H9 (cell line): ENCODE data around the gene MSI1. TPM values are rescaled to one million over a fixed set of nuclear protein-coding genes. Genes with fewer than 3 reads are reported as not detected.
"Not testable (repeated sequence)": the region's sequence is repeated elsewhere in the genome, so short reads cannot be mapped to it uniquely, and the experiment has no call there.

ENCODE experiments used
- DNase-seq: peaks from one replicate; pipeline ENCODE4 v3.0.0-alpha.2; 2017
- H2AFZ ChIP-seq: one replicate; pipeline ENCODE4 v1.6.1; 2013; ENCODE audit warnings: mild to moderate bottlenecking, low read length, control low read depth, moderate library complexity
- H2AK5ac ChIP-seq: 2 replicates; pipeline ENCODE4 v1.6.1; 2013; ENCODE audit warnings: low read length, control low read depth, mixed read lengths; ENCODE audit not compliant: insufficient read length
- H2BK120ac ChIP-seq: one replicate; pipeline ENCODE4 v1.6.1; 2013; ENCODE audit warnings: low read depth, mild to moderate bottlenecking, low read length, control low read depth, inconsistent platforms; ENCODE audit not compliant: poor library complexity, severe bottlenecking
- H2BK12ac ChIP-seq: 2 replicates; pipeline ENCODE4 v1.6.1; 2013; ENCODE audit warnings: low read length, control low read depth, mixed read lengths, low read depth; ENCODE audit not compliant: insufficient read length
- H2BK15ac ChIP-seq: 2 replicates; pipeline ENCODE4 v1.6.1; 2013; ENCODE audit warnings: low read depth, low read length, control low read depth
- H2BK20ac ChIP-seq: one replicate; pipeline ENCODE4 v1.6.1; 2013; ENCODE audit warnings: low read depth, mild to moderate bottlenecking, low read length, control low read depth, inconsistent platforms; ENCODE audit not compliant: poor library complexity, severe bottlenecking
- H2BK5ac ChIP-seq: 2 replicates; pipeline ENCODE4 v1.6.1; 2013; ENCODE audit warnings: low read length, control low read depth, mixed read lengths; ENCODE audit not compliant: insufficient read length
- H3K14ac ChIP-seq: 2 replicates; pipeline ENCODE4 v1.6.1; 2013; ENCODE audit warnings: low read length, control low read depth; ENCODE audit not compliant: insufficient read depth
- H3K18ac ChIP-seq: 2 replicates; pipeline ENCODE4 v1.6.1; 2013; ENCODE audit warnings: low read depth, mild to moderate bottlenecking, mixed read lengths, low read length, control low read depth; ENCODE audit not compliant: insufficient read length
- H3K23ac ChIP-seq: 2 replicates; pipeline ENCODE4 v1.6.1; 2013; ENCODE audit warnings: low read length, control low read depth, mixed read lengths, low read depth; ENCODE audit not compliant: insufficient read length
- H3K23me2 ChIP-seq: 2 replicates; pipeline ENCODE4 v1.6.1; 2013; ENCODE audit warnings: low read depth, mild to moderate bottlenecking, mixed read lengths, low read length, control low read depth; ENCODE audit not compliant: insufficient read length, poor library complexity, severe bottlenecking
- H3K27ac ChIP-seq: 2 replicates; pipeline ENCODE4 v1.5.1; 2013; ENCODE audit warnings: low read length, control low read depth, mixed read lengths, low read depth; ENCODE audit not compliant: insufficient read length
- H3K27me3 ChIP-seq: 2 replicates; pipeline ENCODE4 v1.6.1; 2013; ENCODE audit warnings: low read length, control low read depth, inconsistent platforms; ENCODE audit not compliant: insufficient read depth
- H3K4ac ChIP-seq: 2 replicates; pipeline ENCODE4 v1.6.1; 2013; ENCODE audit warnings: low read depth, mild to moderate bottlenecking, control low read depth, inconsistent platforms, low read length, moderate library complexity
- H3K4me1 ChIP-seq: 2 replicates; pipeline ENCODE4 v1.6.1; 2013; ENCODE audit warnings: low read length, control low read depth, inconsistent platforms; ENCODE audit not compliant: insufficient read depth
- H3K4me2 ChIP-seq: 2 replicates; pipeline ENCODE4 v1.6.1; 2013; ENCODE audit warnings: low read length, control low read depth, mixed read lengths; ENCODE audit not compliant: insufficient read length, insufficient read depth
- H3K56ac ChIP-seq: 2 replicates; pipeline ENCODE4 v1.6.1; 2013; ENCODE audit warnings: low read depth, mild to moderate bottlenecking, mixed read lengths, low read length, control low read depth; ENCODE audit not compliant: insufficient read length
- H3K79me1 ChIP-seq: 2 replicates; pipeline ENCODE4 v1.6.1; 2013; ENCODE audit warnings: low read depth, mild to moderate bottlenecking, moderate library complexity, low read length, control low read depth, inconsistent platforms; ENCODE audit not compliant: insufficient read depth, poor library complexity, severe bottlenecking
- H3K79me2 ChIP-seq: 2 replicates; pipeline ENCODE4 v1.6.1; 2013; ENCODE audit warnings: low read length, control low read depth, inconsistent platforms; ENCODE audit not compliant: insufficient read depth
- H3K9ac ChIP-seq: 2 replicates; pipeline ENCODE4 v1.6.1; 2013; ENCODE audit warnings: low read length, control low read depth, mixed read lengths; ENCODE audit not compliant: insufficient read length; ENCODE audit errors: extremely low read depth
- H3K9me3 ChIP-seq: one replicate; pipeline ENCODE4 v1.6.1; 2013; ENCODE audit warnings: low read depth, low read length, inconsistent platforms; ENCODE audit not compliant: control insufficient read depth
- H3T11ph ChIP-seq: one replicate; pipeline ENCODE4 v1.6.1; 2013; ENCODE audit warnings: mild to moderate bottlenecking, low read length, control low read depth, inconsistent platforms
- H4K20me1 ChIP-seq: one replicate; pipeline ENCODE4 v1.6.1; 2013; ENCODE audit not compliant: control insufficient read depth, insufficient read length, insufficient read depth
- H4K5ac ChIP-seq: 2 replicates; pipeline ENCODE4 v1.6.1; 2013; ENCODE audit warnings: low read depth, mild to moderate bottlenecking, mixed read lengths, low read length, control low read depth; ENCODE audit not compliant: insufficient read length
- H4K8ac ChIP-seq: replicated peaks from 2 replicates; pipeline ENCODE4 v1.6.1; 2013; ENCODE audit warnings: low read length, control low read depth, mixed read lengths, low read depth; ENCODE audit not compliant: insufficient read length
- H4K91ac ChIP-seq: 2 replicates; pipeline ENCODE4 v1.6.1; 2013; ENCODE audit warnings: low read depth, mild to moderate bottlenecking, moderate library complexity, mixed read lengths, low read length, control low read depth; ENCODE audit not compliant: insufficient read length
- H3K27ac Mint-ChIP-seq, 3 experiments: 2 replicates in 2 of 3; 3 replicates in 1 of 3; pipeline ENCODE4 v1.8.0; 2020 to 2021; ENCODE audit warnings: mixed read lengths in 3 of 3, mild to moderate bottlenecking in 1 of 3, moderate library complexity in 1 of 3
- H3K27me3 Mint-ChIP-seq: 2 replicates; pipeline ENCODE4 v1.8.0; 2021; ENCODE audit warnings: low read depth, mild to moderate bottlenecking, moderate library complexity, mixed read lengths
- H3K36me3 Mint-ChIP-seq, 3 experiments: 2 replicates in 2 of 3; 3 replicates in 1 of 3; pipeline ENCODE4 v1.8.0; 2020 to 2021; ENCODE audit warnings: low read depth in 3 of 3, mixed read lengths in 3 of 3; ENCODE audit not compliant: insufficient read depth in 1 of 3
- H3K4me1 Mint-ChIP-seq, 2 experiments: 2 replicates each; pipeline ENCODE4 v1.8.0; 2020; ENCODE audit warnings: mixed read lengths in 2 of 2
- H3K4me3 Mint-ChIP-seq, 2 experiments: 2 replicates in 1 of 2; 3 replicates in 1 of 2; pipeline ENCODE4 v1.8.0; 2020 to 2021; ENCODE audit warnings: mild to moderate bottlenecking in 2 of 2, mixed read lengths in 2 of 2, moderate library complexity in 1 of 2
- H3K9me3 Mint-ChIP-seq, 2 experiments: 2 replicates in 1 of 2; 3 replicates in 1 of 2; pipeline ENCODE4 v1.8.0; 2020; ENCODE audit warnings: mild to moderate bottlenecking in 2 of 2, mixed read lengths in 2 of 2, moderate library complexity in 1 of 2
- CTCF ChIP-seq: fragments of 200-600 bp; sonication (generic); conservative IDR thresholded peaks from 3 replicates; pipeline ENCODE4 v1.8.0; 2021; ENCODE audit warnings: antibody characterized with exemption, mild to moderate bottlenecking
- WGBS: extraction: QIAGEN DNeasy Blood & Tissue Kit; methylation state at CpG from one replicate; pipeline ENCODE4 v1.1.7; 2013; ENCODE audit warnings: missing lambda C conversion rate, low lambda C conversion rate, mixed read lengths; ENCODE audit not compliant: insufficient read length; ENCODE audit errors: extremely low coverage; 5-methylcytosine and 5-hydroxymethylcytosine counted together
- total RNA-seq: library from RNA; stranded (reverse); gene quantifications from 2 replicates; pipeline ENCODE4 v1.2.1, GENCODE V29; 2021

The MSI1 gene
- total RNA-seq, 1 experiment from 2014 or later: 91.5 TPM

DNA sequence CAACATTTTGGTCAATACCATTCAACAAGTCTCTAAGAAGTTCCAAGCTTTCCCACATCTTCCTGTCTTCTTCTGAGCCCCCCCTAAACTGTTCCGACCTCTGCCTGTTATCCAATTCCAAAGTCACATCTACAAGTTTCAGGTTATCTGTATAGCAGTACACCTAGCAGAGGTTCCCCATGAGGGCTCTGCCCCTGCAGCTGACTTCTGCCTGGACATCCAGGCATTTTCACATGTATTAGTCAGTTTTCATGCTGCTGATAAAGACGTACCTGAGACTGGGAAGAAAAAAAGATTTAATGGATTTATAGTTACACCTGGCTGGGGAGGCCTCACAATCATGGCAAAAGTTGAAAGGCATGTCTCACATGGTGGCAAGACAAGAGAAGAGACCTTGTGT is 31.2 kb downstream of the MSI1 start:
- Mint-ChIP-seq H3K4me3 (no peak overlapping the region), H3K9me3 (peaks cover 29% of the 10 kb centered on the region in 2 experiments), H3K27ac (no peak overlapping the region), H3K36me3 (peaks cover 6 to 20% (median 13%) of the 10 kb centered on the region in 3 experiments), H3K27me3 (peaks cover 16% of the 10 kb centered on the region), H3K4me1 (peaks cover 0 to 11% of the 10 kb centered on the region in 2 experiments; a peak in 2 of 4 replicates)
- no peaks in the 10 kb centered on the region for H3K4me1 ChIP-seq
- H4K91ac ChIP-seq: no peak overlapping the region
- no peaks in the 10 kb centered on the region for H4K20me1 ChIP-seq
- no peaks in the 10 kb centered on the region for H3K79me1 ChIP-seq
- H3K18ac ChIP-seq: no peak overlapping the region
- H2BK120ac ChIP-seq: no peak overlapping the region
- no peak overlapping the region for H2BK12ac ChIP-seq
- no peak overlapping the region for H3T11ph ChIP-seq
- no peak overlapping the region for H2BK5ac ChIP-seq
- no peak overlapping the region for H4K5ac ChIP-seq
- H3K9me3 ChIP-seq: peaks cover 4% of the 10 kb centered on the region
- no peak for DNase-seq
- no peaks in the 10 kb centered on the region for H3K27me3 ChIP-seq
- no peak overlapping the region for H3K9ac ChIP-seq
- no peak overlapping the region for H3K14ac ChIP-seq
- H3K23me2 ChIP-seq: no peaks in the 10 kb centered on the region
- H3K27ac ChIP-seq: no peak overlapping the region
- H3K79me2 ChIP-seq: no peaks in the 10 kb centered on the region
- H2AK5ac ChIP-seq: no peak overlapping the region
- H2BK20ac ChIP-seq: no peak overlapping the region
- no peak overlapping the region for H3K56ac ChIP-seq
- no peak overlapping the region for H4K8ac ChIP-seq
- no peak overlapping the region for H2AFZ ChIP-seq
- TF ChIP-seq CTCF: no peak
- H3K4me2 ChIP-seq: no peak overlapping the region
- WGBS: no CpG with 5 or more reads among the region's 2 CpGs
- no peak overlapping the region for H3K4ac ChIP-seq
- no peak overlapping the region for H2BK15ac ChIP-seq
- H3K23ac ChIP-seq: no peak overlapping the region

DNA sequence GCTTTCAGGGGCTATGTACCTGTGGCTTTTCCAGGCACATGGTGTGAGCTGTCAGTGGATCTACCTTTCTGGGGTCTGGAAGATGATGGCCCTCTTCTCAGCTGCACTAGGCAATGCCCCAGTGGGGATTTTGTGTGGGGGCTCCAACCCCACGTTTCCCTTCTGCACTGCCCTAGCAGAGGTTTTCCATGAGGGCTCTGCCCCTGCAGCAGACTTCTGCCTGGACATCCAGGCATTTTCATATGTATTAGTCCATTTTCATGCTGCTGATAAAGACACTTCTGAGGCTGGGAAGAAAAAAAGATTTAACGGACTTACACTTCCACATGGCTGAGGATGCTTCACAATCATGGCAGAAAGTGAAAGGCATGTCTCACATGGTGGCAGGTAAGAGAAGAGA is 32.6 kb downstream of the MSI1 start:
- H2BK5ac ChIP-seq, H3K14ac ChIP-seq, H4K8ac ChIP-seq, H3K4ac ChIP-seq, H2AK5ac ChIP-seq, H2BK20ac ChIP-seq, DNase-seq, H4K5ac ChIP-seq, H3K4me1 Mint-ChIP-seq, H3K23me2 ChIP-seq, H3K23ac ChIP-seq, H3K56ac ChIP-seq, H3K4me2 ChIP-seq, H2BK120ac ChIP-seq, H3T11ph ChIP-seq, H4K91ac ChIP-seq, H3K9ac ChIP-seq, H3K27me3 ChIP-seq, H3K9me3 ChIP-seq, H3K79me1 ChIP-seq, H3K79me2 ChIP-seq, H3K4me1 ChIP-seq, H2AFZ ChIP-seq, H3K4me3 Mint-ChIP-seq, H3K18ac ChIP-seq, H3K27ac Mint-ChIP-seq, H2BK15ac ChIP-seq, H3K27ac ChIP-seq, H2BK12ac ChIP-seq, H4K20me1 ChIP-seq: not testable (repeated sequence)
- H3K9me3 Mint-ChIP-seq: peaks cover 29% of the 10 kb centered on the region in 2 experiments
- peaks cover 6 to 20% (median 13%) of the 10 kb centered on the region in 3 experiments for H3K36me3 Mint-ChIP-seq
- no CpG with 5 or more reads among the region's 2 CpGs for WGBS
- peaks cover 22% of the 10 kb centered on the region for H3K27me3 Mint-ChIP-seq
